Choroid plexus epithelial cell (primary cell): ENCODE data around the gene FCN3.

Experiments
- DNase-seq: peaks from one replicate; pipeline ENCODE4 v3.0.0-alpha.2; 2010; ENCODE audit warnings: low read depth
- H3K4me3 ChIP-seq: 2 replicates; pipeline ENCODE4 v1.5.1; 2011; ENCODE audit warnings: low read depth, mild to moderate bottlenecking, control low read depth, low read length, moderate library complexity
- CTCF ChIP-seq: conservative IDR thresholded peaks from 2 replicates; pipeline ENCODE4 v1.5.1; 2011; ENCODE audit warnings: low read depth, mild to moderate bottlenecking, control low read depth, inconsistent platforms, low read length, moderate library complexity

FCN3 gene

GRCh38 chr1:27361044-27361402, 13.6 kb downstream of the FCN3 start:
- DNase-seq = no peak
- no peak for TF ChIP-seq CTCF
- no peak overlapping the region for H3K4me3 ChIP-seq

GRCh38 chr1:27360159-27361043, 14.2 kb downstream of the FCN3 start:
- no peak for TF ChIP-seq CTCF
- no peak for DNase-seq
- no peak overlapping the region for H3K4me3 ChIP-seq

GRCh38 chr1:27359822-27360158, 14.8 kb downstream of the FCN3 start:
- TF ChIP-seq CTCF = no peak
- DNase-seq = no peak
- H3K4me3 ChIP-seq = no peak overlapping the region

GRCh38 chr1:27358928-27359313, 15.7 kb downstream of the FCN3 start:
- TF ChIP-seq CTCF = no peak
- DNase-seq = no peak
- no peak overlapping the region for H3K4me3 ChIP-seq

GRCh38 chr1:27358038-27358927, 16.3 kb downstream of the FCN3 start:
- H3K4me3 ChIP-seq = no peak overlapping the region
- no peak for TF ChIP-seq CTCF
- no peak for DNase-seq

GRCh38 chr1:27357281-27358037, 17.2 kb downstream of the FCN3 start:
- peak; percentile 86 for TF ChIP-seq CTCF
- no peak overlapping the region for H3K4me3 ChIP-seq
- DNase-seq = peak; percentile 65
